HG03558 (cell line): ENCODE results near the gene MIB1.

Experiments
- ATAC-seq: cut with Tn5 transposase; IDR thresholded peaks from one replicate; pipeline ENCODE4 v1.9.1; 2021; ENCODE audit warnings: moderate number of reproducible peaks; ENCODE audit not compliant: unreplicated experiment; ENCODE audit errors: extremely low read depth

MIB1 gene

DNA sequence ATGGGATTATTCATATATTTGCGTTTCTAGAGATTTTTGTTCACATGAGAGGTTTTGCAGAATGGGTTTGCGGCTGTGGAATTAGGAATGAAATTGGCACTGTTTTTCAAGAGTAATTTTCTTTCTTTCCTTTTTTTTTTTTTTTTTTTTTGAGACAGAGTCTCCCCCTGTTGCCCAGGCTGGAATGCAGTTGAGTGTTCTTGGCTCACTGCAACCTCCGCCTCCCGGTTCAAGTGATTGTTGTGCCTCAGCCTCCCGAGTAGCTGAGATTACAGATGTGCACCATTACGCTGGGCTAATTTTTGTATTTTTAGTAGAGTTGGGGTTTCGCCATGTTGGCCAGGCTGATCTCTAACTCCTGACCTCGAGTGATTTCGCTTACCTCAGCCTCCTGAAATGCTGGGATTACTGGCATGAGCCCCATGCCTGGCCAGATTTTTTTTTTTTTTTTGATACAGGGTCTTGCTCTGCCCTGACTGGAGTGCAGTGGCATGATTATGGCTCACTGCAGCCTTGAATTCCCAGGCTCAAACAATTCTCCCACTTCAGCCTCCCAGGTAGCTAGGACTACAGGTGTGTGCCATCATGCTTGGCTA is 65.3 kb downstream of the MIB1 start:
- no peak for ATAC-seq

DNA sequence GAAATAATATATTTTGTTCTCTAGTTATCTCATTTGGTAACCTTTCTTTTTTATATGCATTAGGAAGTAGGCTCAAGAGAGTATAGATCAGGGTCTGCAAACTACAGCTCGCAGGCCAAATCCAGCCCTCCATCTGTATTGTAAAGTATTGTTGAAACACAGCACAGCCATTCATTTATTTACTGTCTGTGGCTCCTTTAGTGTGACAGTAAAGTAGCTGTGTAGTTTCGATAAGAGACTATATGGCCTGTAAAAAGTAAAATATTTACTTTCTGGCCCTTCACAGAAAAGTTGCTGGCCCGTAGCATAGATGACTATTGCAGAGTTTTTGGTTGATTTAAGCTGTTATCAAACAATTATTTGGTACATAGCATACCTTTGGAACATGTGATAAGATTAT is 67.6 kb downstream of the MIB1 start:
- ATAC-seq = no peak

DNA sequence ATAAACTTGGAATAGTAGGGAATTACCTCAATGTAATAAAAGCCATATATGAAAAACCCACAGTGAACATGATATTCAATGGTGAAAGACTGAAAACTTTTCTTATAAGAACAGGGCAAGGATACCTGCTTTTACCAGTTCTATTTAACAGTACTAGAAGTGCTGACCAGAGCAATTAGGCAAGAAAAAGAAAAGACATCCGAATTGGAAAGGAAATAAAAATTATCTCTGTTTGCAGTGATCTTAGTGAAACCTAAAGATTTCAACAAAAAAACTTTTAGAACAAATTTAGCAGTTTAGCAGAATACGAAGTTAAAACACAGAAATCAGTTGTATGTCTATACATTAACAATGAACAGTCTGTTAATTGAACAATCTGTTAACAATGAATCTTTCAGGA is 69.1 kb downstream of the MIB1 start:
- ATAC-seq = no peak

DNA sequence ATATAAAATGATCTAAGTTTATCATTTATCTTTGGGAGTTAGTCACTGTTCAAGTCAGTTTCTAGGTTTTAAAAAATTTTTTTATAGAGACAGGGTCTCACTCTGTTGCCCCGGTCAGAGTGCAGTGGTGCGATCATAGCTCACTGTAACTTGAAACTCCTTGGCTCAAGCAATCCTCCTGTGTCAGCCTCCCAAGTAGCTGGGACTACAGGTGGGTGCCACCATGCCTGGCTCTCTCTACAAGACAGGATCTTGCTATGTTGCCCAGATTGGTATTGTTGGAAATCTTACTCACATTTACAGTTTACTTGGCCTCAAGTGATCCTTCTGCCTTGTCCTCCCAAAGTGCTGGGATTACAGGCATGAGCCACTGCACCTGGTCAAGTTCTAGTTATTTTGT is 74.5 kb downstream of the MIB1 start:
- ATAC-seq = no peak

DNA sequence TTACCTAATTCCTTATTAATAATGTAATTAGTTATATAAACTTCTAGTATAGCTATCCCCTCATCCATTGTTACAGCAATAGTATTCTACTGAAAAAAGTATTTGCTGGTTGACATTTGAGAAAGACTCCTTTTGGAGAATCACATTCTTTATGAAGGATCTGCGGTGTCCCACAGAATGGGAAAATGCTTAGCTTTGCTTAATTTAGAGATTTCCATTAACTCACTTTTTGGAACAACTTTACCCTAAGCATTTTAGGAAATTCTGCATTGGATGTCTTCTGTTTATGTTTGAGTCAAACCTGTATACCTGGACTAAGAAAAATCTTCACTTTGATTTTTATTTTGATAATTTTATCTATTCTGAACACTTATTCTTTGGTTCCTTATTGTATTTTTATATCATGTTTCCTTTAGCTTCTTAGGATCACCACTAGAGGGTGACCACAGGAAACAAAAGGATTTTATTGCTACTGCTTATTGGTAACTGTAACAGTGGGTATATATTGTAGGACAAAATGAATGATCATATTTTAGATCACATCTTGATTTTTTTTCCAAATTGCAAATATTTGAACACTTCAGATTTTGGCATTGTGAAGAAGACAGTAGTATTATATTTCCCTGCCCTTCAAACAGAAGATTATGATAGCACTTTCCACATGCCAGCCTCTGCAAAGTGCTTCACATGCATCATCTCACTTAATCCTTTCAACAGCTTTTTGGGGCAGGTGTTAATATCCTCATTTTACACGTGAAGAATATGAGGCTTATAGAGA is 79.6 kb downstream of the MIB1 start:
- no peak for ATAC-seq

DNA sequence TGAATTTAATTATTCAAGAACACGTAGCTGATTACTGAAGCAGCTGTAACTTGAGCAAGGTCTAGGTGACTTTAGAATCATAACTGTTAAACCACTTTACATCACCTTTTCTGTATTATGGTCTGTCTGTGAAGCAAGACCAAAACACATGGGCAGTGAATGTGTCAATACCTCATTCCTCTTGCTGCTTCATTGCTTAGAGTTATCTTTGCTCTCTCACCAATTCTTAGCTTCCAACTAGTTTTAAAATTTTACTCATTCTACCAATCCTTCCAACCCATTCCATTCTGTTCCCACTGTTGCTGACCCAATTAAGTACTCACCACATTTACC is 80.2 kb downstream of the MIB1 start:
- no peak for ATAC-seq

DNA sequence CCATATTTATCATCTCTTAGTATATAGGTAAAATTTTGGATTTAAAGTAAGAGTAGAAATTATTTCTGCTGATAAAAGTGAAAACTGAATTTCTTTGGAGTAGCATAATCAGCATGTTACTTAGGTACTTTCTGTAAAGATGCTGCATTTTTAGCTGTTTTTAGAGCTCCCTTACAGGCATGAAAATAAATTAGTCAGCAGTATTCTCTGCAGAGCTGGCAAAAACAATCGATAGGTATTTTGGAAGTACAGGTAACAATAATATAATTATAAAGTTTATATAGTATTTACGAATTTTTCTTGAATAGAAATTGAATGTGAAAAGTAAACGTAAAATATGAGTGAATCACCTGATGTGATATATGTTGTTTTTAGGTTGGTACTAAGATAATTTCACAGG is 83.3 kb downstream of the MIB1 start:
- ATAC-seq = no peak

DNA sequence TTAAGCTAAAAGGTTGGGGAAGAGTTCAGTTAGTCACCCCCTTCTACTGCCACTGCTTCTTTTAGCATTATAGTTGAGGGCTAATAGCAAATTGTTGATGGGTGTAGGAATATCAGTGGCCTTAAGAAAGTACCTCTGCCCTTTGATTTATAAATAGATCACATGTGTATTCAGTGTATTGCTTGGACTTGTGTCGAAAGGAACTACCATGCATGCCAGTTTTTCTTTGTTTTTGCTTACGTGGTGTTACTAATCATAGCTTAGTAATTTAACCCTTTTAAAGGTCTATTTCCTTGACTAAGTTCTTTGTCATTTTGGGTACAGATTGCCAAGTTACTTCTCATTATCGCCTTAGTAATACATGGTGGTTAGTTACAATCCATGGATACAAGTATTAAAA is 85.6 kb downstream of the MIB1 start:
- no peak for ATAC-seq

DNA sequence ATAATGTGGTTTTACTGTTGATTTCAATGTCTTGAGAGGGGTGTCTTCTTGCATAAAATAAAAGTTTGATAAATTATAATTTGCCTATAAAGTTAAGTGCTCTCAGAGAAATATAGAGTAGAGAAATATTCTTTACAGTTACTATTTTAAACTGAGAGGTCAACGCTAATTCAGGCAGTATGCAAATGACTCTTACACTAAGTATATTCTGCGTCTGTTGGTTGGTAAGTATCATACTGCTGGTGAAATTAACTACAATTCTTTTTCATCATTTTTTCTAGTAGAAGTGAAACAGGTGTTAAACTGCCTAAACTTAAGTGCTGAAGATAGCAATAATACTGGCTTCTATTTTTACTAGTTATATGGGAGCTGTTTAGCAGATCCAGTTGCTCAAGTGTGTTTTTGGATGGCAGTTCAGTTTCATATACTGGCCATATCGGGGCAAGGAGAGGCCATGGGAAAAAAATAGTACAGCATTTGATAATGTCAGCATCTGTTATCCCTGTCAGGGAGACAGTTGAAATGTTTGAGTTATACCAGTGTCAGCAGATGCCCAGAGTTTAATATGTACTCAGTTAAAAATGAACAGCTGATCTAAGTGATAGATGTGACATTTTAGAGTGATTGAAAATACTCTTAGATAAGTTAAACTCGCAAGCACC is 86.2 kb downstream of the MIB1 start:
- no peak for ATAC-seq

DNA sequence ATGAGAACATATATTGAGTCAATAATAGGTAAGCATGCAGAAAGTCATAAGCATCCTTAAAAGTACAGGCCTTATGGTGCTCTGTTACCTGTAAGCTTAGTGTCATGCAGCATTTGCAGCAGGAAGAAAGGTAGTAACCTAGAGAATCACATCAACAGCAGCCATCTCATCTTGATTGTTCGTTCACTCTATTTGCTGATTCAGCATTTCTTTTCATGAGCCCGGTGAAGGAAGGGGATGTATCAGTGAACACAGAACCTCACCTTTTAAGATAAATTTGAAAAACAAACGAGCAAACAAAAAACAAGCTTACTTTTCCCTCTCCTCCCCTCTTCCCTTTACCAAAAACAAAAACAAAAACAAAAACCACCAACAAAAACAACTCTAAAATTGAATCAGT is 89.9 kb downstream of the MIB1 start:
- no peak for ATAC-seq

DNA sequence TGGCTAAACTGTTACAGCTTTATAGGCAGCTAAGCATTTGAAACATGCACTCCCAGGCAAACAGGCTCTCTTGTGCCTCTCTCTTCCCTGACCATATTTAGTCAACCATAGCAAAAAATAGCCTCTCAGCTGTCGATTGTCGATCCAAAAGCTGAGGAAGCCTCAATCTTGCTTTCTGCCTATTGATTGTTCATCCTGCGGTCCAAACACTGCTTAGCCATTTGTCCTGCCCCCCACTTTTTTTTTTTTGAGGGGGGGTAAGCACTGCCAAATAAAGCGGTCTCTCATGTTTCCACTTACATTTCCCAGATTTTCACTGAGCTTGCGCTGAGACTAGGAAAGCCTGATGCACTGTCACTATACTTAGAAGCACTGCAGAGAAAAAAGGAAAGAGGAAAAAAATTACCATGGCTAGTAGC is 90.8 kb downstream of the MIB1 start:
- ATAC-seq = no peak

DNA sequence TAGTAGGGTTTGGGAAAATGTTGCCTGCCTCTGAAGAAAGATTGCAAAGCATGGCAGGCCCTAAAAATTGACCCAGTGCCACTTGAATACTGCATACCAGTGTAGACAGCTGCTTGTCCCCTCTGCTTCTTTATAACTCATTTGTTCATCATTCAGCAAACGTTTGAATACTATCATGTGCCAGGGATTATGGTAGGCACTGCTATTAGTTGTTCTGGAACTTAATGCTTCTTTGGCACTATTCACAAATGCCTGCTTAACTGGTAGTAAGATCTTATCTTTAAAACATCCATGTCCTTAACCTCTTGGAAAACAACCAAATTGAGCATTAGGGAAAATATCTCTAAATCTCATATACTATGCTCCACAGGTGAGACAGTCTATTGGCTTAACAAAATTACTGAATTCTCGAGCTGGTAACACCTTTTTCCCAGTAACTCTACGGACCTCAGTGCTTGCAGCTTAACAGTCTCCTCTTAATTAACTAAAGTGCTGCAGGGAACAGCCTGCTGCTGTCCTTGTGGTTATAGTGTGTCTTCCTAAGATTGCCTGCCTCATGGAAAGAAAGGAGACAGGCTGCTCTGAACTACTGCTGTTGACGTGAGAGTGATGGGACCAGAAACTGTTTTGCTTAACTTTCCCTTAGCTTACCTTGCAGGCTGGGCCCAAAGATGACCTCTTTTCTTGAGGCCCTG is 93.2 kb downstream of the MIB1 start:
- no peak for ATAC-seq

DNA sequence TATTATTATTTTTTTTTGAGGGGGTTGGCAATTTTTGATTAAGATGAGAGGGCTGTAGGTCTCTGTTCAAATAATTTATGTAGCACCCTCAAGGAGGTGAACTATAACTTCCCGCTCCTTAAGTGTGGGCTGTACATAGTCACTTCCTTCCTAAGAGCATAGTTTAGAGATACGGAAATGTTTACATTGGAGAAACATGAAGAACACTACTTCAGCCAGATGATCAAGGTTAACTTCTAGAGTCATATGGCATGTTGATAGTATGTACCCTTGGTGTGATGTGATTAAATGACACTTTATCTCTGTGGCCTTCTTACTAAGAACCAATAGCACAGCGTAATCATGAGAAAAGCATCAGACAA is 93.7 kb downstream of the MIB1 start:
- ATAC-seq = no peak

DNA sequence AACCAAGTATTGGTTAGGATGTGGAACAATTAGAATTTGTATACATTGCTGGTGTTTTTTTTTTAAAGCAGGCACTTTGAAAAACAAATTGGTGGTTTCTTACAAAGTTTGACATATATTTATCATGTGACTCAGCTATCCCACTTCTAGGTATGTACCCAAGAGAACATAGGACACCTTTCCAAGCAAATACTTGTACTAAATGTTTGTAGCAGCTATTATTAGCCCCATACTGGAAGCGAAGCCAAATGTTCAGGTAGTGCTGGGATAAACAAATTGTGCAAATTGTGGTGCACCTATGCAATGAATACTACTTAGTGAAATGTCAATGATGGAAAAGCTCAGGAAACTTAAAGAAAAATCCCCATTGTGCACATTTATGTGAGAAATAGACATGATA is 101.0 kb downstream of the MIB1 start:
- ATAC-seq = no peak

DNA sequence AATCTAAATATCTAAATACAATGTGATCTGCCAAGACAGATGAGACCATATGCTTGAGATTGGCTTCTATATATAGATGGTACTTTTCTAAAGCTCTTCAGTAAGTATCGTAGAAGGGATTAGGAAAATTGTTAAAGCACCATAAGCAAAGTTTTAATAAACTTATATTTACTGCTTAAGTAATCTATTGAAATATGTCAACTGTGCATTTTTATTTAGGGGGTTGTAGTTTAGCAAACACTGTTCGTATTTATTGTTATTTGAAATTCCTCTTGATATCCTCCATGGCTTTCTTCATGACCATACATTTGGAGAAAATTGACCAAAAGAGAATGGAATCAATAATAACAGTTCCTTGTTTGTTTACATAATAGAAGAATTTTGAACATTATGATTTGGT is 102.7 kb downstream of the MIB1 start:
- ATAC-seq = no peak

DNA sequence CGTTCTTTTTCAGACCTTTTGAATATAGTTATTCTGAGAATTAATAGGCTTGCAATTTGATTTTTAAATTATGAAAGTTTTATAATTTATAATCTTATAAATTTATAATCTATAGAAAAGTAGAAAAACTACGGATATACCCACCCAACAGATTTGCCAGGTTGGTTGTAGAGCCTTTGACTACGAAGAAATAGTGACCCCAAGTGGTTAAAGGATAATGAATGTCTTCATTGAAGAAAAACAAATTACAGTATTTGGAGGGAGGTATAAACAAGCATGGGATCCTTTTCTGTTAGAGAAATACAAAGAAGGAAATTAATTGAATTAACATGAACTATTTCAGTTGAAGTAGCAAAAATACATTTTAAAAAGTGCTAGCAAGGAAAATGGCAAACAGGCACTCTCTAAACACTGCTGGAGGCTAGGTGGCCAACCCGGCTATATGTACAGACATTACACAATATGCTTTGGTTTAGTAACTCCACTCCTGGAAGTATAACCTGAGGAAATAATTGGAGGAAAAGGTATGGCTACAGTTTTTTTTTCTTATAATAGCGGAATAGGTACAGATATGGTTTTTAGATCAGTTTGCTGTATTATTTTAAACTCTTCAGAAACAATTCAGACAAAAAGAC is 110.9 kb downstream of the MIB1 start:
- no peak for ATAC-seq

DNA sequence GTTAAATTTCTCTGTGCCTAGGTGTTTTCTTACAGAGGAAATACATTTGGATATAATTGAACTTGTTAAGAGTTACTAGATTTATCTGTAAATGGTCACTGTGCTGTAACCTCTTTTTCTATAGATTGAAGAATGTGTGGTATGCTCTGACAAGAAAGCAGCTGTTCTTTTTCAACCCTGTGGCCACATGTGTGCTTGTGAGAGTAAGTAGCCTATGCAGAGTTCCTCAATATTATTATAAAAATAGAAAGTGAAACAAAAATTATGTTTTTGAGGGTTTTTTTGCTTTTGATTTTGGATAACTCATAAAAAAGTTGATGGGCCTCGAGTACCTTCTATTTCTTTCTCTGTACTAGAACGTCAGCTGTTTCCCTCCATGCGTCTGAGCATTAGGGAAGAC is 112.4 kb downstream of the MIB1 start:
- peak; percentile 78 for ATAC-seq

DNA sequence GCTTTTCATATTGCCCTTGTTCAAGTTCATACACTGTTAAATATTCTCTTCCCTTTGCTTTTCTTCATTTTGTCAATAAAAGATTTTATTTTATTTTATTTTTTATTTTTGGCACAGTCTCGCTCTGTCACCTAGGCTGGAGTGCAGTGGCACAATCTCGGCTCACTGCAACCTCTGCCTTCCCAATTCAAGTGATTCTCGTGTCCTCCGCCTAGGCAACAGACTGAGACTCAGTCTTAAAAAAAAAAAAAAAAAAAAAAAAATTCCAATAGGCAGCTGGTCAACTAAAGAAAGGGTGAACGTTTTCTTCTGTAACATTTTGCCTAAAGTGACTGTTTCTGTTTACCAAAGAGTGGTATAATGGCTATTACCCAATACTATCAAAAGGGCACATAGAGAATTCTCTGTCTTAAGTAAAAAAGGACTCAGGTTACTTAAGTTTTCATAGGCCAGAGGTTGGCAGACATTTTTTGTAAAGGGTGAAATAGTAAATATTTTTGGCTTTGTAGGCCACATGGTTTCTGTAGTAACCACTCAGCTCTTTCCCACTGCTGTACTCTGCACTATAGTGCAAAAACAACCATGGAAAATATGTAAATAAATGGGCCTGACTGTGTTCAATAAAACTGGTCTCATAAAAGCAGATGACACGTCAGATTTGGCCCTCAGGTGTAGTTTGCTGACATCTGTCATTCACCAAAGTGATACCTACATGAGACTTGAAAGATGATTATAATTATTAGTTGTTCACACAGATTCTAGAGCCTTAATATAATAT is 113.4 kb downstream of the MIB1 start:
- no peak for ATAC-seq

DNA sequence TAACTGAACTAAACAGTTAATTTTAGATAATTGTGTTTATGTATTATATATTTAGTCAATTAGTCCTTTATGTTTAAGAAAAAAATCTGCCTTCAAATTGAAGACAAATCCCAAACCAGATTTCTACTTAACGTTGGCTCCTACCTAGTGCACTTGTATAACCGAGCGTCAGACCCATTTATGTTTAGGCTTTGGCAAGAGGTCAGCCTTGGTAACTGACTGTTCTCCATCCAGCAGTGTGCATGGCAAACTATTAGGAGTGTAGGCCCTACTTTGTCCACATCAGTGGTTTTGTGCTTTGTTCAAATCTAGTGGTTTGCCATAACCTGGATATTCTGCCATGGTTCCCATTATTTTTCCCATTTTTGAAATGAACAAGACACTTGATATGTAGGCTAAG is 114.8 kb downstream of the MIB1 start:
- no peak for ATAC-seq

DNA sequence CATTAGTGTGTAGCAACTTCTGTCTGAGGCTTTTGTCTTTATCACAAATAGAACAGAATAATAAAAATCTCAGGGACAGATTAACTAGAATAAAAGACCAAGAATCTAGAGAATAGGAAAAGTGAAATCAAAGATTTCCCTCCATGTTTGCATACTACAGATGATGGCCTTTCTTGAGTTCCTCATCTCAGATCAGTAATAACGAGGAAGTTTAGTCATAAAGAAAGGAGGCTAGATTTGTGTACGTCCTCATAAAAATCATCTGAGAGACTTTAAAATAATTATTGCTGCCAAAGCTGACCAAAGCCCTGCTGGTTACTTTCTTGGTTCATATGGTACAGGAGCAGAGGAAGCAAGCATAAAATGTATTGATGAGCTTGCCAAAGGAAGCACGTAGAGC is 117.3 kb downstream of the MIB1 start:
- no peak for ATAC-seq
